Prostate gland (tissue), 2 donors: ENCODE measurements around the gene ZPBP2. TPM values are rescaled to one million over a fixed set of nuclear protein-coding genes. Genes with fewer than 3 reads are reported as not detected.

Experiments used
- DNase-seq: peaks from one replicate; pipeline ENCODE4 v3.0.0-alpha.2; 2019; ENCODE audit warnings: low spot score
- H3K27ac ChIP-seq, 2 donors: fragments of 200-600 bp; sonication (generic); 2 replicates each; pipeline ENCODE4 v1.5.1; 2017 to 2019
- H3K27me3 ChIP-seq: fragments of 200-600 bp; sonication (generic); replicated peaks from 2 replicates; pipeline ENCODE4 v1.5.1; 2019; ENCODE audit not compliant: insufficient read depth
- H3K36me3 ChIP-seq, 2 donors: fragments of 200-600 bp; sonication (generic); 1 replicate in 1 of 2; 2 replicates in 1 of 2; pipeline versions ENCODE4 v1.5.1 to v1.8.1; 2017 to 2019
- H3K4me1 ChIP-seq: fragments of 200-600 bp; sonication (generic); replicated peaks from 2 replicates; pipeline ENCODE4 v1.5.1; 2019
- H3K4me3 ChIP-seq, 2 donors: fragments of 200-600 bp; sonication (generic); 2 replicates each; pipeline ENCODE4 v1.5.1; 2017 to 2019
- H3K9me3 ChIP-seq: fragments of 200-600 bp; sonication (generic); 2 replicates; pipeline ENCODE4 v1.5.1; 2017
- POLR2A ChIP-seq: fragments of 450-650 bp; IDR thresholded peaks from one replicate; pipeline ENCODE4 v1.6.1; 2016; ENCODE audit warnings: antibody characterized with exemption, mild to moderate bottlenecking
- POLR2AphosphoS5 ChIP-seq: sonication (generic); formaldehyde crosslinking; IDR thresholded peaks from one replicate; pipeline ENCODE4 v1.6.1; 2017; ENCODE audit warnings: antibody characterized with exemption
- WGBS: methylation state at CpG from one replicate; pipeline ENCODE4 v1.1.5; 2018; 5-methylcytosine and 5-hydroxymethylcytosine counted together
- intact Hi-C: fragments of 100-400 bp; cut with DNase I; formaldehyde crosslinking; loops from one replicate; pipeline ENCODE4 v1.14.2; 2022
- total RNA-seq, 2 donors: library from RNA; depleted of rRNA; stranded (reverse); fragments of >200 nt; gene quantifications; one replicate each; pipeline ENCODE4 v1.1.0, GENCODE V29; 2016
- TF ChIP-seq, protein P1 (sequence below), 4 experiments: fragments of 200-600 bp in 2 of 4; fragments of 450-650 bp in 2 of 4; sonication (generic) in 2 of 4; IDR thresholded peaks; 1 replicate in 3 of 4; 2 replicates in 1 of 4; pipeline ENCODE4 v1.5.1; 2016 to 2019; ENCODE audit warnings: antibody characterized with exemption in 4 of 4, mild to moderate bottlenecking in 2 of 4, moderate library complexity in 2 of 4

The ZPBP2 gene
- total RNA-seq, 2 donors from 2014 or later = 14.8 TPM; not detected in 1

DNA sequence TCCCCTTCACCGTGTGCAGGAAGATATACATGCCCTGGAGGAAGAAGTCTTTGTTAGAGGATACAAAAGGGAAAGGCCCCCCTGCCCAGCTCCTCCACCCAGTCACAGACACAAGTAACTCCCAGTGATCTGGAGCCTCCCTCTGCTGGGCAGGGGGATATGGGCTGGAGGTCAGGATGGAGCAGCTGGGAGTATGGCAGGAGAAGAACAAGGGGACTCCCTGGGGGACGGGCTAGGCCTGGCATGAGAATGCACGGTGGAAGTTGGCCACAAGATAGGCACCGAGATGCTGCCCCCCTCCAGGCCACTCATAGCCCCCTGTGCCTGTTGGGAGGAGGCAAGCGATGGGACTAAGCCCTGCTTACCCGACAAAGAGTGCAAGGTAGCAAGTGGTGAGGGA is 55.2 kb downstream of the ZPBP2 start:
- Histone ChIP-seq H3K27ac (no peak overlapping the region), H3K27me3 (no peaks in the 10 kb centered on the region), H3K4me1 (peaks cover 3% of the 10 kb centered on the region), H3K9me3 (no peaks in the 10 kb centered on the region), H3K4me3 (no peak overlapping the region), H3K36me3 (peaks cover 8 to 24% of the 10 kb centered on the region in 2 donors)
- TF ChIP-seq POLR2A (no peak), POLR2AphosphoS5 (no peak)
- TF ChIP-seq, protein P1, sequence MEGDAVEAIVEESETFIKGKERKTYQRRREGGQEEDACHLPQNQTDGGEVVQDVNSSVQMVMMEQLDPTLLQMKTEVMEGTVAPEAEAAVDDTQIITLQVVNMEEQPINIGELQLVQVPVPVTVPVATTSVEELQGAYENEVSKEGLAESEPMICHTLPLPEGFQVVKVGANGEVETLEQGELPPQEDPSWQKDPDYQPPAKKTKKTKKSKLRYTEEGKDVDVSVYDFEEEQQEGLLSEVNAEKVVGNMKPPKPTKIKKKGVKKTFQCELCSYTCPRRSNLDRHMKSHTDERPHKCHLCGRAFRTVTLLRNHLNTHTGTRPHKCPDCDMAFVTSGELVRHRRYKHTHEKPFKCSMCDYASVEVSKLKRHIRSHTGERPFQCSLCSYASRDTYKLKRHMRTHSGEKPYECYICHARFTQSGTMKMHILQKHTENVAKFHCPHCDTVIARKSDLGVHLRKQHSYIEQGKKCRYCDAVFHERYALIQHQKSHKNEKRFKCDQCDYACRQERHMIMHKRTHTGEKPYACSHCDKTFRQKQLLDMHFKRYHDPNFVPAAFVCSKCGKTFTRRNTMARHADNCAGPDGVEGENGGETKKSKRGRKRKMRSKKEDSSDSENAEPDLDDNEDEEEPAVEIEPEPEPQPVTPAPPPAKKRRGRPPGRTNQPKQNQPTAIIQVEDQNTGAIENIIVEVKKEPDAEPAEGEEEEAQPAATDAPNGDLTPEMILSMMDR (IDR thresholded peaks at IDR 0.05) = no peak
- DNase-seq = no peak
- intact Hi-C loops = no loop called here
- 87% methylated on average over 6 of the region's 6 CpGs for WGBS

DNA sequence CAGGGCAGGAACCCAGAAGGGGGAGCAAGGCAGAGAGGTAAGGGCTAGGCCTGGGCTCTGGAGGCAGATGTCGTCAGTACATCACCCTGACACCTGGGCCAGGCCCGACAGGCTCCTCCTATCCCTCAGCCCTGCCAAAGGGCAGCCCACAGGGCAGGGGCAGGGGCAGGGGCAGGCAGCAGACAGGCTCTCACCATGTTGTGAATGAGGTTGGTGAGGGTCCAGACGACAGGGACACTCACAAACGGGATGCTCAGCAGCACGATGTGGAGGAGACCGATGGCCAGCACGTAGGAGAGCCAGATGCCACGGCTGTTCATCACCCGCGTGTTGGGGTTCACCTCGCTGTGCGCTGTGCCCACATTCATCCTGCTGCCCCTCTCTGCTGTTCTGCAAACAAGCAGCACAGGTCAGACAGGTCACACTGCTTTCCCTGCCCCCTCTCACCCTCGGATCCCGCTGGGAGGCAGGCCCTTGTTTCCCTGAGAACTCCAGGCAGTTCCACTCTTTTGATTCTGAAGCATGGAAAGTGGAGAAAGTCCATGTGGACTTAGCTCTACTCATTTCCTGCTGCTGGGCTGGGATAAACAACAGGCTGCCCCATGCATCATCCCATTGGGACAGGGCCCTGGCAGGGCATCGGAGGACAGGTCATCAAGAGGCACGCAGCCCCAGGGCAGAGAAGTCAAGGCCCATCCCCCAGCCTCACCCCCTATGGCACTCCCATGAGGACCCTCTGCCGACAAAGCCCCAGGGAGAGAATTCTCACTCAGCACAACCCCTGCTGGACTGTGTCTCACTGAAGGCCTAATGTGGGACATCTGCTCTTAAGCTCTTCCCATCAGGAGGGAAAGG is 56.1 kb downstream of the ZPBP2 start:
- Histone ChIP-seq H3K27ac (no peak overlapping the region), H3K36me3 (peaks cover 8 to 24% of the 10 kb centered on the region in 2 donors), H3K9me3 (no peaks in the 10 kb centered on the region), H3K4me3 (no peak overlapping the region), H3K4me1 (peaks cover 3% of the 10 kb centered on the region), H3K27me3 (no peaks in the 10 kb centered on the region)
- TF ChIP-seq POLR2AphosphoS5 = no peak
- WGBS = 77% methylated on average over 17 of the region's 17 CpGs
- intact Hi-C loops = no loop called here
- no peak for DNase-seq

DNA sequence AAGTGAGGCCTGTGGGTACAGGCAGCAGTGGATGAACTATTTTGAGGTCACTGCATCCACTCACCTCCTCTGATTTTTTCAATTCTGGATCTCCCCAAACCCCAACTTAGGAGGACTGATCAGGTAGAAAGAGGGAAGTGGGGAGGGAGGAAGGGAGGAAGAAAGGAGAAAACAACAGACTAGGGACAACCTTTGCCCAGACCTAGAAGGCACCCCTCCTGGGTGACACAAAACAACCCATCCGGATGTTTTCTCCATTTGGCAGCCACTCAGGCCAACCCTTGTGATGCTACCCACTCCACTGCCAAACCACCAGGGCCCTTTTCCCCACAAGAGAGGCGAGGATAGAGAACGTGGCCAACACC is 56.7 kb downstream of the ZPBP2 start:
- Histone ChIP-seq H3K27ac (no peak overlapping the region), H3K4me1 (peaks cover 3% of the 10 kb centered on the region), H3K9me3 (no peaks in the 10 kb centered on the region), H3K27me3 (no peaks in the 10 kb centered on the region), H3K4me3 (no peak overlapping the region), H3K36me3 (peaks cover 8 to 24% of the 10 kb centered on the region in 2 donors)
- 63% methylated on average over 3 of the region's 3 CpGs for WGBS
- intact Hi-C loops = no loop called here
- DNase-seq = no peak
- TF ChIP-seq POLR2A = no peak
- TF ChIP-seq, protein P1 (IDR thresholded peaks at IDR 0.05) = no peak

DNA sequence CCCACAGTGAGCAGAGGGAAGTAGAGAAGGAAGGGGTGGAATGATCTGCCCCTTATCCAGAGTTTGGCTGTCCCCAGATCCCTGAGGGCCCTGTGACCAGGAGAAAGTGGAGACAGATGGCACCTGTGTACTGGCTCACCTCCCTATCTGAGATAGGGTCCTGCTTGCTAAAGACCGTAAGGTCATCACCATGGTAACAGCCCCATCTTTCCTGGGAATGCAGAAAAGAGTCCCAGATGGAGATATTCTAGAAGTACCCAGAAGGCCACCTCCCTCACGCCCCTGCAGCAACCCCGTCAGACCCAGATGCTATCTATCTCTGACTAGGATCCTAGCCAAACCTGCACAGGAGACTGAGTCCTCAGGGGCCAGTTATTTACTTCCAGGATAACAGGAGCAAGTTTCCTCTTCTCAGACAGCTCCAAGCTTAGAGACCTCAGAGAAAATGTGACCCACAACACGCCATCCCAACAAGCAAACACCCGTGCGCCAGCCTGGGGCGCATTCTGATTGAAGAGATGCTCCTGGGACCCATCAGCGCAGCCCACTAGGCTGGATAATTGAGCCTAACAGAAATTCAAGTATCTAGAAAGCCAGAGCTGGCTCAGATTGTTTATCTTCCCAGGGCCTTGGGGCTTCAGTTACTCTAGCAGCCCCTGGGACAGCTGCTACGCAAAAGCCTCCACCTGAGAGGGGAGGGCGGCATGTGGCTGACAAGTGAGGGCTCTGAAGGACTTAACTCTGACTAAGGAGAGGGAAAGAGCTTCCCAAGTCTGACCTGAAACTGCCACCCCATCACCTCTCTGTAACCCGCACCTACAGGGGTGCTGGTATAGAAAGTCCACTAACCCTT is 57.5 kb downstream of the ZPBP2 start:
- intact Hi-C loops = loop anchor here (2.0 kb wide), 1 partner anchor 55 kb away; the partner anchor contains the start of gene PSMD3
- H3K27me3 ChIP-seq = no peaks in the 10 kb centered on the region
- H3K4me3 ChIP-seq = no peak overlapping the region
- no peak for DNase-seq
- no peak for TF ChIP-seq POLR2A
- TF ChIP-seq POLR2AphosphoS5 = no peak
- TF ChIP-seq, protein P1 (IDR thresholded peaks at IDR 0.05) = no peak
- H3K4me1 ChIP-seq = peaks cover 3% of the 10 kb centered on the region
- no peaks in the 10 kb centered on the region for H3K9me3 ChIP-seq
- no peak overlapping the region for H3K27ac ChIP-seq
- 80% methylated on average over 11 of the region's 11 CpGs for WGBS
- peaks cover 3 to 24% of the 10 kb centered on the region in 2 donors for H3K36me3 ChIP-seq

DNA sequence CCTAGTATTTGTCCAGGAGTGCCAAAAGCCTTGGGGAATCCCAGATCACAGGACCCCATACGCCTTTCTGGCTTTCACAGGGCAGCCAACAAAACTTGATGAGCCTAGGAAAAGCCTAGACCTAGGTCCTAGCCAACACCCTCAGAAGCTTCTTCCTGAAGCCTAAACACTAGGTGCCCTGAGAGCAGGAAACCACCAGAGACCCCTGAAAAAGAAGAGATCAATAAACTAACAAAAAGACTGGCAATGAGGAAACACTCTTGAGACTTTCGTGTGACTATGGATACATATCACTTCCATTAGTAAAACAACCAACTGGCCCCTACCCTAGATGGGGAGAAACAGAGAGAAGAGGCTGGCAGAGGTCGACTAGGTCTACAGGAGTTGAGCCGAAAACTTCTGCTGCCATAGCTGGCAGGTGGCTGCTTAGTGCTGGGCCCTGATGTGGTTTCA is 58.2 kb downstream of the ZPBP2 start:
- H3K4me1 ChIP-seq = peaks cover 3% of the 10 kb centered on the region
- no peak for TF ChIP-seq POLR2A
- TF ChIP-seq, protein P1 (IDR thresholded peaks at IDR 0.05) = no peak
- TF ChIP-seq POLR2AphosphoS5 = no peak
- H3K4me3 ChIP-seq = peak overlapping the region; percentile 87 to 90
- intact Hi-C loops = loop anchor here (2.0 kb wide), 1 partner anchor 55 kb away; the partner anchor contains the start of gene PSMD3
- H3K27me3 ChIP-seq = no peaks in the 10 kb centered on the region
- no peak for DNase-seq
- H3K36me3 ChIP-seq = peaks cover 3 to 24% of the 10 kb centered on the region in 2 donors
- WGBS = 31% methylated on average over 4 of the region's 4 CpGs
- no peak overlapping the region for H3K27ac ChIP-seq
- H3K9me3 ChIP-seq = no peaks in the 10 kb centered on the region
